OCI-LY7 (cell line): ENCODE results near the gene TLR9.

ENCODE experiments used
- EZH2phosphoT487 ChIP-seq: fragments of 200-600 bp; sonication (generic); IDR thresholded peaks from 2 replicates; pipeline ENCODE4 v1.6.1; 2018; ENCODE audit warnings: low read depth, borderline replicate concordance, mild to moderate bottlenecking, mixed run types, antibody characterized with exemption, low read length, moderate library complexity, mixed read lengths
- TF ChIP-seq, protein P1 (sequence below): fragments of 200-600 bp; sonication (generic); conservative IDR thresholded peaks from 2 replicates; pipeline ENCODE4 v1.5.1; 2014; ENCODE audit warnings: mild to moderate bottlenecking, antibody characterized with exemption, low read length, moderate library complexity, mixed read lengths

- TF ChIP-seq EZH2phosphoT487: no peak
- TF ChIP-seq, protein P1, sequence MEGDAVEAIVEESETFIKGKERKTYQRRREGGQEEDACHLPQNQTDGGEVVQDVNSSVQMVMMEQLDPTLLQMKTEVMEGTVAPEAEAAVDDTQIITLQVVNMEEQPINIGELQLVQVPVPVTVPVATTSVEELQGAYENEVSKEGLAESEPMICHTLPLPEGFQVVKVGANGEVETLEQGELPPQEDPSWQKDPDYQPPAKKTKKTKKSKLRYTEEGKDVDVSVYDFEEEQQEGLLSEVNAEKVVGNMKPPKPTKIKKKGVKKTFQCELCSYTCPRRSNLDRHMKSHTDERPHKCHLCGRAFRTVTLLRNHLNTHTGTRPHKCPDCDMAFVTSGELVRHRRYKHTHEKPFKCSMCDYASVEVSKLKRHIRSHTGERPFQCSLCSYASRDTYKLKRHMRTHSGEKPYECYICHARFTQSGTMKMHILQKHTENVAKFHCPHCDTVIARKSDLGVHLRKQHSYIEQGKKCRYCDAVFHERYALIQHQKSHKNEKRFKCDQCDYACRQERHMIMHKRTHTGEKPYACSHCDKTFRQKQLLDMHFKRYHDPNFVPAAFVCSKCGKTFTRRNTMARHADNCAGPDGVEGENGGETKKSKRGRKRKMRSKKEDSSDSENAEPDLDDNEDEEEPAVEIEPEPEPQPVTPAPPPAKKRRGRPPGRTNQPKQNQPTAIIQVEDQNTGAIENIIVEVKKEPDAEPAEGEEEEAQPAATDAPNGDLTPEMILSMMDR: no peak
Observed at GRCh38 chr3:52198643-52199608, 26.5 kb downstream of the TLR9 start.
